Measurements from ENCODE around the gene BLNK.

BLNK gene

GRCh38 chr10:96268341-96268909 lies 2.9 kb downstream of the BLNK start:
- TF ChIP-seq CTCF (IDR thresholded peaks at IDR 0.05; ENCODE audit: low read depth, low read length): no peak
- DNase-seq (ENCODE audit: extremely low read depth, low read depth): no peak

GRCh38 chr10:96267234-96267705 lies 4.1 kb downstream of the BLNK start:
- DNase-seq (ENCODE audit: extremely low read depth, low read depth): no peak
- TF ChIP-seq CTCF (IDR thresholded peaks at IDR 0.05; ENCODE audit: low read depth, low read length): no peak

- no peak for DNase-seq (ENCODE audit: extremely low read depth, low read depth)
- TF ChIP-seq CTCF (IDR thresholded peaks at IDR 0.05; ENCODE audit: low read depth, low read length): no peak
Observed at GRCh38 chr10:96266118-96266770, 5.1 kb downstream of the BLNK start.

GRCh38 chr10:96264938-96265337 lies 6.4 kb downstream of the BLNK start:
- DNase-seq (ENCODE audit: extremely low read depth, low read depth): no peak
- TF ChIP-seq CTCF (IDR thresholded peaks at IDR 0.05; ENCODE audit: low read depth, low read length): no peak

- TF ChIP-seq CTCF (IDR thresholded peaks at IDR 0.05; ENCODE audit: low read depth, low read length): no peak
- DNase-seq (ENCODE audit: extremely low read depth, low read depth): no peak
Observed at GRCh38 chr10:96263669-96264068, 7.7 kb downstream of the BLNK start.

GRCh38 chr10:96263176-96263575 lies 8.2 kb downstream of the BLNK start:
- TF ChIP-seq CTCF (IDR thresholded peaks at IDR 0.05; ENCODE audit: low read depth, low read length): no peak
- DNase-seq (ENCODE audit: extremely low read depth, low read depth): no peak

- no peak for DNase-seq (ENCODE audit: extremely low read depth, low read depth)
- no peak for TF ChIP-seq CTCF (IDR thresholded peaks at IDR 0.05; ENCODE audit: low read depth, low read length)
Observed at GRCh38 chr10:96261930-96262329, 9.4 kb downstream of the BLNK start.

Measured in AG09319 (cell line).